IPS DF 6.9 (cell line): ENCODE data around the gene SAP30.

Experiments used
- DNase-seq: peaks from one replicate; pipeline ENCODE4 v3.0.0-alpha.2; 2013; ENCODE audit warnings: low read depth, low spot score
- H3K27ac ChIP-seq: one replicate; pipeline ENCODE4 v1.5.1; 2013; ENCODE audit warnings: low read length, control low read depth
- H3K27me3 ChIP-seq: 2 replicates; pipeline ENCODE4 v1.6.1; 2013; ENCODE audit warnings: mild to moderate bottlenecking, low read length; ENCODE audit not compliant: control insufficient read depth, insufficient read depth
- H3K36me3 ChIP-seq: 2 replicates; pipeline ENCODE4 v1.6.1; 2013; ENCODE audit warnings: low read length; ENCODE audit not compliant: control insufficient read depth, insufficient read depth
- H3K4me1 ChIP-seq: 2 replicates; pipeline ENCODE4 v1.6.1; 2013; ENCODE audit warnings: low read length; ENCODE audit not compliant: control insufficient read depth, insufficient read depth
- H3K4me3 ChIP-seq: 2 replicates; pipeline ENCODE4 v1.5.1; 2013; ENCODE audit warnings: mild to moderate bottlenecking, low read length
- H3K9me3 ChIP-seq: 2 replicates; pipeline ENCODE4 v1.6.1; 2013; ENCODE audit warnings: low read length, inconsistent platforms; ENCODE audit not compliant: control insufficient read depth, insufficient read depth
- WGBS: extraction: QIAGEN DNeasy Blood & Tissue Kit; methylation state at CpG from one replicate; pipeline ENCODE4 v1.1.7; 2013; ENCODE audit warnings: mixed read lengths, missing lambda C conversion rate; ENCODE audit not compliant: insufficient read length, insufficient coverage; 5-methylcytosine and 5-hydroxymethylcytosine counted together

Gene SAP30

DNA sequence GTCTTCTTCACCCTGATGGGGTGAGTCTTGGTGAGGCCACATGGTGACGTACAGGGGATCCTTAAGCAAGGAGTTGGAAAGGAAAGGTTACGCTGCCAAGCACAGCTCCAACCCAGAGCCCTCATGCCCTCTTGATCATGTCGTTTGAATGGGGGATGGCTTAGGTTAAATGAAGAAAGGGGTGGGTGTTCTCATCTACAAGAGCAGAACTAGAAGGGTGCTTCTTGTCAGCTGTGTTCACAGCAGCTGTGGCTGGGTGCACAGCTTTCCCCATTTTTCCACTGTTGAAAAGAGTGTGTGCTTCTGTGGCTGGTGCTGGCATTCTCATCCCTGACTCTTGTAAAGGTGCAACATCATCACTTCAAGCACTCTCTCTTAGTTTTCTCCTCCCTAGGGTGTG lies 43.7 kb downstream of the SAP30 start:
- no peak for DNase-seq
- no CpG with 5 or more reads among the region's 3 CpGs for WGBS
- H3K4me3 ChIP-seq: no peak overlapping the region

DNA sequence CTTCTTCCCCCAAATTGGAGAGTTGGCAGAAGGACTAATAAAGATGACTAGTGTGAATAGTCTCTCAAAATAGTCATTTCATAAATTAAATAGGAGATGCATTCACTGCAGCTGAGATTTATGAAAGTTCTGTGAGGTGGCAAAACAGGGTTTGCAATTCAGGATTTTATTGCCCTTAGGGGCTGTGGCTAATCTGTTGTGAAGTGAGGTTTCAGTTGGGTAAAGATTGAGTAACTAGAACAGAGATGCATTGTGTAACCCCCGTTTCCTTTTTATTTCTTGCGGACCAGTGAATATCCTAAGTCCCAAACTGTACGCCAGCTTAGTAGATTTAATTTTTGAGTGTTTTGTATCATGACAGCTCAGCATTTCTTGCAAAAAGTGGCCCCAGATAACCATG lies 44.3 kb downstream of the SAP30 start:
- no peaks in the 10 kb centered on the region for H3K9me3 ChIP-seq
- no peaks in the 10 kb centered on the region for H3K36me3 ChIP-seq
- H3K4me3 ChIP-seq: no peak overlapping the region
- WGBS: no CpG with 5 or more reads among the region's 3 CpGs
- H3K4me1 ChIP-seq: peaks cover 2% of the 10 kb centered on the region; the same call in 1 of the 2 replicates
- no peak for DNase-seq
- no peak overlapping the region for H3K27ac ChIP-seq
- H3K27me3 ChIP-seq: no peaks in the 10 kb centered on the region

More for the DNA sequence above, 43.7 kb downstream of the SAP30 start:
- Histone ChIP-seq H3K27me3 (no peaks in the 10 kb centered on the region), H3K27ac (no peak overlapping the region), H3K36me3 (no peaks in the 10 kb centered on the region), H3K9me3 (no peaks in the 10 kb centered on the region), H3K4me1 (peaks cover 2% of the 10 kb centered on the region; the same call in 1 of the 2 replicates)

DNA sequence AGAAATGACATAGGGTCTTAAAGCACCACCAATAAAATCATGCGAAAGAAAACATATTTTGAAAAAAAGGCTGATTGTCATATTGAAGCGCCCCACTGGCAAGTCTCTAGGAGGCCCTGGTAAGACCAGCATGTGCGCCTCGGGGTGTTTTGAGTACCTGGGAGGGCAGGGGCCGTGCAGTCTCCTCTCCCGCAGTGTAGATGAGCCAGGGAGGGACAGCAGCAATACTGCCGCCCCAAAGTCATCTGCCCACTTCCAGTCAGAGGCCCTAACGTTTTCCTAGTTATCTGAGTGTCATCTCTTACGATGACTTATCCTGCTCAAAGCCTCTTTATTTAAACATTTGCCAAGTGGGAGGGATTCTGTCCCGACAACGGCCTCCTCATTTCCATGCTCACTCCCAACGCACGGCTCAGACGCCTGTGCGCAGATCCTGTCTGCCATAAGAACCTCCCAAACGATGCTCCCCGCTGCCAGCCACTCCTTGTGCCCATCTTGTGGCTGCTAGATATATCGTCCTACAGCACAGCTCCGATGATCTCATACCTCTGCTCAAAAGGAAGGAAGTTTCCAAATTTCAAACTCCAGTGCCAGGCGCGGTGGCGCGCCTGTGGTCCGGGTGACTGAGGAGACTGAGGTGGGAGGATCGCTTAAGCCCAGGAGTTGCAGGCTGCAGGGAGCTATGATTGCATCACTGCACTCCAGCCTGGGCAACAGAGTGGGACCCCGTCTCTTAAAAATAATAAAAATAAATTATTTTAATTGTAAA lies 45.3 kb downstream of the SAP30 start:
- WGBS: no CpG with 5 or more reads among the region's 26 CpGs
- no peaks in the 10 kb centered on the region for H3K27me3 ChIP-seq
- H3K4me3 ChIP-seq: no peak overlapping the region
- no peaks in the 10 kb centered on the region for H3K36me3 ChIP-seq
- DNase-seq: no peak
- H3K9me3 ChIP-seq: no peaks in the 10 kb centered on the region
- peaks cover 2% of the 10 kb centered on the region; the same call in 1 of the 2 replicates for H3K4me1 ChIP-seq
- no peak overlapping the region for H3K27ac ChIP-seq

DNA sequence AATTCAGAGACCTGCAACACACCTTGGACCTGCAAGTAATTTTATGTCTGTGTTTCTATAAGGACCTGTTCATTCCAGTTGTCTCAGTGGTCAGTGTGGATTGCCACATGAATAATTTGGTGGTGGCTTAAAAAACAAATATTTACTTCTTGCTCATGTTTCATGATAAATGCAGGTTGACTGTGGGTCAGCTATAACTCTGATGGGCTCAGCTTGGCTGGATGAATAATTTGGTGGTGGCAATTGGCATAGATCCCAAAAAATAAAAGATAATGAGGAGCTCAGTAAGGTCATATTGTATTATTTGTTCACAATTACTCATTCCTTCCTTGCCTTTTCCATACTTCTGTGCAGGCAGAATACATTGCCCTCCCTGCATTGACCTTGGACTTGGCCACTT lies 47.1 kb downstream of the SAP30 start:
- Histone ChIP-seq H3K27me3 (no peaks in the 10 kb centered on the region), H3K36me3 (no peaks in the 10 kb centered on the region), H3K9me3 (no peaks in the 10 kb centered on the region), H3K4me3 (no peak overlapping the region), H3K4me1 (peaks cover 2% of the 10 kb centered on the region; the same call in 1 of the 2 replicates), H3K27ac (no peak overlapping the region)
- DNase-seq: no peak

DNA sequence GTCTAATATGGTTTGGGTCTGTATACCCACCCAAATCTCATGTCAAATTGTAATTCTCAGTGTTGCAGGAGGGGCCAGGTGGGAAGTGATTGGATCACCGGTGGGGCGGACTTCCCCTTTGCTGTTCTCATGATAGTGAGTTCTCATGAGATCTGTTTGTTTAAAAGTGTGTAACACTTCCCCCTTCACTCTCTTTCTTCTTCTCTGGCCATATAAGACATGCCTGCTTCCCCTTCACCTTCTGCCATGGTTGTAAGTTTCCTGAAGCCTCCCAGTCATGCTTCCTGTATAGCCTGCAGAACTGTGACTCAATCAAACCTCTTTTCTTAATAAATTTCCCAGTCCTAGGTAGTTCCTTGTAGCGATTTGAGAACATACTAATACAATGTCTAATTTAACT lies 47.9 kb downstream of the SAP30 start:
- DNase-seq: no peak
- no peaks in the 10 kb centered on the region for H3K36me3 ChIP-seq
- no peaks in the 10 kb centered on the region for H3K9me3 ChIP-seq
- no peak overlapping the region for H3K27ac ChIP-seq
- H3K27me3 ChIP-seq: no peaks in the 10 kb centered on the region
- peaks cover 2% of the 10 kb centered on the region; the same call in 1 of the 2 replicates for H3K4me1 ChIP-seq
- H3K4me3 ChIP-seq: no peak overlapping the region
- WGBS: no CpG with 5 or more reads among the region's 3 CpGs

DNA sequence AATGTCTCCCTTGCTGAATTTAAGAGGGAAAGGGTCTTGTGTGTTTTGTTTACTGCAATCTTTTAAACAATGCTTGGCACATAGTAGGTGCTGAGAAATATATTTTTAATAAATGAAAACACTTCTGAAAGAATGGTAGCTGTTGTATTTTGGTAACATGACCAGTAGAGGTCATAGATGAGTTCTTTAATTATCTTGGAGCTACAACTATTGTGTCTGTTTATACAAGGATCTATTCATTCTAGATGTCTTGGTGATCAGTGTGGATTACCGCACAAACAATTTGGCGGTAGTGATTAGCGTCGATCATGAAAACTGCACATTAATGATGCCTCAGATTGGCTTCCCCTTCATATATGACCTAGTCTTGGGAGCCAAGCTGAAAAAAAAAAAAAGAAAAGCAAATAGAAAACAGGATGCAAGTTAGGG lies 49.6 kb downstream of the SAP30 start:
- H3K4me3 ChIP-seq: no peak overlapping the region

DNA sequence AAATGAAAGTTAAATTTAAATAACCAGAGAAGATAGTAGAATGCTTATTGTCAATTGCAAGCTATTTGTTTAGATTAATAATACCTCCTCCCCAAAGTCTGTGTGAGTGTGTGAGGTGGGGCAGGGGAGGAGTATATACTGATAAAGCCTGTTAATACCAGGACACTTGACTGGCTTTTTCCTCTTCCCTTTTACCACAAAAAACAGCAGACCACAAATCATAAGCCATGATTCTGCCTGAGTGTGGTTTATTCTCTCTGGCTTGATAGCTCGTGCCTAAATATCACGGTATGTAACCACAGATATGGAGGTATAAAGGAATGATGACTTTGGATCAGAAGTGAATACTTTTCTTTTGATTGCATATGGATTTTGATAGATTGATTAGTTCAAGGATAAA lies 50.0 kb downstream of the SAP30 start:
- no peak for DNase-seq
- H3K9me3 ChIP-seq: no peaks in the 10 kb centered on the region
- H3K4me1 ChIP-seq: peaks cover 2% of the 10 kb centered on the region; the same call in 1 of the 2 replicates
- no peak overlapping the region for H3K27ac ChIP-seq
- no peak overlapping the region for H3K4me3 ChIP-seq
- no CpG with 5 or more reads among the region's 2 CpGs for WGBS
- H3K27me3 ChIP-seq: no peaks in the 10 kb centered on the region
- no peaks in the 10 kb centered on the region for H3K36me3 ChIP-seq

More for the DNA sequence above, 49.6 kb downstream of the SAP30 start:
- no peak overlapping the region for H3K27ac ChIP-seq
- no peaks in the 10 kb centered on the region for H3K27me3 ChIP-seq
- DNase-seq: no peak
- H3K9me3 ChIP-seq: no peaks in the 10 kb centered on the region
- H3K4me1 ChIP-seq: peaks cover 2% of the 10 kb centered on the region; the same call in 1 of the 2 replicates
- no CpG with 5 or more reads among the region's 4 CpGs for WGBS
- H3K36me3 ChIP-seq: no peaks in the 10 kb centered on the region

DNA sequence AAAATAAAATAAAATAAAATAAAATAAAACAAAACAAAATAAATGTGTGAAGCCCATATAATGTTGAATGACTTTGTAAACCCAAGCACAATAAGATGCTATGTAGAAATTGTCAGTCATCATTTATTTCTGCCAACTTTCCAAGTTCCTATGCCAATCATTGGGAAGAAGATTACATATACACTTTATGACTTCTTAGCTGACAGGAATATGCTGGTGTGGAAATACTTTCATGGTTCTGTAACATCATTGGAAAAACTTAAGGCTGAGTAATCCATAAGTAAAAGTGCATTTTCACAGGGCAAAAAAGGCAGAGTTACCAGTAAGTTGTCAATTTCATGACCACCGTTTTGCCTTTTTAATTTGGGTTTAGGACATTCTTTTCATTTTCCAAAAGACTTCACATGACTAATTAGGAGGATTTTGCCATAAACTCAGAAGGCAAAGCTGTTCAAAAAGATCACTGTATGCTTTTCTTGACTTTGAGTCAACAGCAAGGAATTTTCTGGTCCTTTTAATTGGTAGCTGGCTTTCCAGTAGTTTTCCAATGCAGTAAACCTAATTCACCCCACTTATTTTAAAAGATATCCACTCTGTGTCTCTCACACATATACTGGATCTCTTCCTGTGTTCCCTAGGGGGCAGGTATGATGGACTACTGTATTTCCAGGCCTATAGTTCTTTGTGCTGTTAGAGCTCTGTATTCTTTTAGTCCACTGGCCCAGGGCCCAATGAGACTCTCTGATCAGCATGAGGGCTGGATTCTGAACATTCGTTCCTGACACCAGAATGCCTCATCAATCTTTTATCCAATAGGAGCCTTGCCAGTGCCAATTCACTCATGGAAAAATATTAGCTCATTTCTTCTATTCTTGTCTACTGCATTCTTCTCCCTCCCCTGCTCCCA lies 54.4 kb downstream of the SAP30 start:
- no peaks in the 10 kb centered on the region for H3K4me1 ChIP-seq
- H3K9me3 ChIP-seq: no peaks in the 10 kb centered on the region; the same call in 1 of the 2 replicates
- no peaks in the 10 kb centered on the region for H3K27me3 ChIP-seq
- no peak overlapping the region for H3K27ac ChIP-seq
- no peaks in the 10 kb centered on the region for H3K36me3 ChIP-seq
- DNase-seq: no peak
- no CpG with 5 or more reads among the region's 2 CpGs for WGBS
- H3K4me3 ChIP-seq: no peak overlapping the region

DNA sequence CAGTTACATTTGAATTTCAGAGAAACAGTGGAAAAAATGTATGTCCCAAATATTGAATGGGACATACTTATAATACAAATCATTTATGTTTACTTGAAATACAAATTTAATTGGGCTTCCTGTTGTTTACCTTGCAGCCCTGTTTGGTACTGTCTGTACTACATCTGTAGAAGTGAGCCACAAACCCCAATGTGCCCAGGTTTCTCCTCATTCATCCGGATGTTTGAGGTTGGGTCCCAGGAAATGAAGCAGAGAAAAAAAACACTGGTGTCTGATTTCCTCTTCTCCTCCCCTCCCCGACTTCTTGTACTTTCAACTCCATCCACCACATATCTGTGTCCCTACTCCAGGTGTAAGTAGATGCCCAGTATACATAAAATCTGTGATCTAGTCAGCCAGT lies 55.3 kb downstream of the SAP30 start:
- no peaks in the 10 kb centered on the region for H3K4me1 ChIP-seq
- WGBS: no CpG with 5 or more reads among the region's 2 CpGs
- H3K27me3 ChIP-seq: no peaks in the 10 kb centered on the region
- no peak overlapping the region for H3K4me3 ChIP-seq
- H3K36me3 ChIP-seq: no peaks in the 10 kb centered on the region
- H3K27ac ChIP-seq: no peak overlapping the region
- no peak for DNase-seq
- H3K9me3 ChIP-seq: no peaks in the 10 kb centered on the region; the same call in 1 of the 2 replicates
